HG02870 (cell line): ENCODE results near the gene ADCY2.

Experiments
- ATAC-seq: cut with Tn5 transposase; IDR thresholded peaks from one replicate; pipeline ENCODE4 v1.9.1; 2021; ENCODE audit warnings: mild to moderate bottlenecking, moderate library complexity; ENCODE audit not compliant: unreplicated experiment

The ADCY2 gene

DNA sequence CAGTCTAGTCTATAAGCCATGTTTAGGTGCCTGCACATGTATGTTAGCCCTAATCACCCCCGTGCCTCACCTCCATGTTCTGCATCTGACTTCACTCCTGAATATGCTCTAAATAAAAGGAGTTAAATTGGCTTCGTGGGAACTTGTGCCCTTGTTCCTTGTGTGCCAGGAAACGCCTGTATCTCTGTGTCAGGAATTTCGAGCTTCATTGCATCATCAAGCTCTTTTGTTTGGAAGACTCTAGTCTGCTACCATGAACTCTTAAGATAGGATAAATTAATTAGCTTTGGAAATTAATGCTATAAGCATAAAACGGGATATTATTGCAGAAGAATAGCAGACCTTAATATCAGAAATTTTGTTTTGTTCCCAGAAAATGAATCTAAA is 99.2 kb downstream of the ADCY2 start:
- no peak for ATAC-seq

- no peak for ATAC-seq
These were observed 104.3 kb downstream of the ADCY2 start for GRCh38 chr5:7500256-7500655.

- ATAC-seq = no peak
These were observed 105.1 kb downstream of the ADCY2 start for GRCh38 chr5:7501061-7501460.

DNA sequence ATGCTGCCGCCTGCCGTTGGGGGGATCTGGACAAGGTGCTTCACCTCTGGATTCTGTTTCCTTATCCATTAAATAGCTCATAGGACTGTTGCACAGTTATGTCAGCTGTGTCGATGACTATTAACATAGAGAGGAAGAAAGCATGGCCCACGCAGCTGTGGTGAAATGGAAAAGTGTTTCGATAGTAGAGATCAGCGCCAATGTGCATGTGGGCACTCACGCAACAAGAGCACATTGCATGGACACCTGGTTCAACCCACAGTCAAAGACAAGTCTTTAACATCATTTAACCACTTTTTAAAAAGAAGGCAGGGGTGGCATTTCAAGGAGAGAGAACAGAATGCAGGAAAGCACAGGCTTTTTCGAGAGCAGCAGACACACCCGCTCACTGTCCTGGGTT is 107.6 kb downstream of the ADCY2 start:
- ATAC-seq = no peak

GRCh38 chr5:7515284-7515914 is 119.5 kb downstream of the ADCY2 start:
- ATAC-seq = no peak

- no peak for ATAC-seq
These were observed 120.3 kb downstream of the ADCY2 start for GRCh38 chr5:7516253-7516652.

GRCh38 chr5:7517006-7517405 is 121.1 kb downstream of the ADCY2 start:
- no peak for ATAC-seq

- no peak for ATAC-seq
These were observed 123.1 kb downstream of the ADCY2 start for GRCh38 chr5:7518947-7519560.

DNA sequence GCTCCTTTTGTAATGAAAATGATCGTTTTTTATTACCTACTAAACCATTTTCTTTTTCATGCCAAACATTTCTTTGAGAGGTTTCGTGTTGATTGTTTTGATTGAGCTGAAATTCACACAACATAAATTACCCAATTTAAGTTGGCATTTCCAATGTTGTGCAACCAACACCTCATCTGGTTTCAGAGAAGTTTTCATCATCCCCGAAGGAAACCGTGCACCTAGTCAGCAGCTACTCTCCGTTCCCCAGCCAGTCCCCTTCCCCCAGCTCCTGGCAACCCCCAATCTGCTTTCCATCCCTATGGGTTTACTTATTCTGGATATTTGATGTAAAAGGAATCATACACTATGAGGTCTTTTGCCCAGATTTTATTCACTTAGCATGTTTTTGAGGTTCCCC is 123.6 kb downstream of the ADCY2 start:
- ATAC-seq = no peak

- ATAC-seq = no peak
These were observed 133.9 kb downstream of the ADCY2 start for GRCh38 chr5:7529880-7530279.

GRCh38 chr5:7533941-7534340 is 138.0 kb downstream of the ADCY2 start:
- ATAC-seq = no peak

GRCh38 chr5:7534505-7534904 is 138.6 kb downstream of the ADCY2 start:
- ATAC-seq = no peak

DNA sequence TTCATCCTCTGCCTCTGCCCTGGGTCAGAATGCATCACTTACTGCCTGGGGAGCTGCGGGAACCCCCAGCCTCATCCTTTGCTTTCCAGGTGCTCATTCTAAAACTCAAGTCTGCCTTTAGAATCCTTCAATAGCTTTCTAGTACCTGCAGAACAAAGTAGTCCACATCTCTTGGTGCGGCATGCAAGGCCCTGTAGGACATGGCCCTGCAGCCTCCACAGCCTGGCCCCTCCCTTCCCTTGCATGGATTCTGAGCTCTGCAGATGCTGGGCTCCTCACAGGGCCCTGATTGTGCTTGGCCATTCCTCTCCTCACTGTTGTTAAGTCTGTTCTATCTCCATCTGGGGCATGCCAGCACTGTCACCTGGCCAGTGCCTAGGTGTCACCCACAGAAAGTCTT is 141.6 kb downstream of the ADCY2 start:
- ATAC-seq = no peak

DNA sequence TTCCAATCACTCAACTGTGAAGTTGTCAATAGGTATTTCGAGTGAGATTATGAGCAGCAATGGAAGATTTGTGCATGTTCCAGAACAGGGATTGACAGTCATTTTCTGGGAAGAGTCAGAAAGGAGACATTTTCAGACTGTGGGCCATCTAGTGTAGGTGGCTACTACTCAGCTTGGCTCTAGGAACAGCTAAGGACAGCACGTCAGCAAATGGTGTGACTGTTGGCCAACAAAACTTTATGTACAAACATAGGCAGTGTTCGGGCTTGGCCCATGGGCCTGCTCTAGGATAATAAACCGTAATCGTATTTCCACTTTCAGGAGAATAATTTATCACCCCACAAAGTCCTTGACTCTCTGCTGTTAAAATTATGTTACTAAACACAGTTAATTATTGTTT is 143.6 kb downstream of the ADCY2 start:
- ATAC-seq = no peak

- no peak for ATAC-seq
These were observed 145.0 kb downstream of the ADCY2 start for GRCh38 chr5:7540736-7541485.

DNA sequence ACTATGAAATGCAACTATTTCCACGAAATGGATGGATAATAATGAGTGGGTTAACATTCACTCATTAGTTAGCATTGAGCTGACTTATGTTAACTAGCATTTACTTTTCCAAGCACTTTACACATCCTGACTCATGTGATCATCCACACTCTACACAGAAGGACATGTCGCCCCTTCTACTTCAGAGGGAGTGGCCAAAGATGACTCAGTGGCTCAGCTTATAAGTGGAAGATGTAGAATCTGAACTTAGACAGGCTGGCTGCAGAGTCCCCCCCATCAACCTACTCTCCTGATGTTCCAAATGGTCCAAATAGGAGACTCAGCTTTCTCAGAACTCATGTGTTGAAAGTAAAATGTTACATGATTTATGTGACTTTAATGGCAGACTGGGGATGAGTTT is 146.0 kb downstream of the ADCY2 start:
- no peak for ATAC-seq

DNA sequence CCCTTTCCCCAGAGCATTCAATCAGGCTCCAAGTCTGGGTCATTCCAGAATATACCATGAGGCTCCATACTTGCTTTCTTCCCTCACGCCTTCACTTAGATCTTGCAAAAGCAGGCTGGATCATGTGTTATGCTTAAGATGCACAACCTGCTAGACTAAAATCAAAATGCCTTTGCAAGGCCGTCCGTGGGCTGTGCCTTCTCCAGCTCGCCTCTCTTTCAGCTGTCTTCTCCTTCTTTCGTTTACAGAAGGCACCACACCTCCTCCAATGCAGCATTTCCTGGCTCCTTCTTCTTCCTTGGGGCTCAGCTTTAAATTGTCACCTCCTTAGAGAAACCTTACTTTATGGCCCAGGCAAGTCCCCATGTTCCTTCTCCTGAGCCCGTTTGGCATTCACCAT is 150.6 kb downstream of the ADCY2 start:
- no peak for ATAC-seq

DNA sequence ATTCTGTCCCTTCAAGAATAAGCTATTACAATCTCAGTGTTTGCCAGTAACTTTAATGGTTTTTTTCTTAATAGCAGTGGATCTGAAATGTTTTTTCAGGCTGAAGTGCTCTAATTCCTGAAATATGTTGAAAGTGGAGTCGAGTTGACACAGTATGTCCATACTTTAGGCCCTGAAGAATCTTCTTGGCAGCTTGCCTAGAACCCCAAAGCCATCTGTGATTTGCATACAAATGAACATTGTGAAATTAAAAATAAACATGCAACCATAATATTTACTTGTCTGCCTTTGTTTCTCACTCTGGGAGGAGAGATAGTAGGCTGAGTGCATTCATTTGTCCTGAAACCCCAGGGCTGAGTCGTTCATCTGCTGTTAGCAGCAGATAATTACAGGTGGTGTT is 152.7 kb downstream of the ADCY2 start:
- ATAC-seq = no peak

DNA sequence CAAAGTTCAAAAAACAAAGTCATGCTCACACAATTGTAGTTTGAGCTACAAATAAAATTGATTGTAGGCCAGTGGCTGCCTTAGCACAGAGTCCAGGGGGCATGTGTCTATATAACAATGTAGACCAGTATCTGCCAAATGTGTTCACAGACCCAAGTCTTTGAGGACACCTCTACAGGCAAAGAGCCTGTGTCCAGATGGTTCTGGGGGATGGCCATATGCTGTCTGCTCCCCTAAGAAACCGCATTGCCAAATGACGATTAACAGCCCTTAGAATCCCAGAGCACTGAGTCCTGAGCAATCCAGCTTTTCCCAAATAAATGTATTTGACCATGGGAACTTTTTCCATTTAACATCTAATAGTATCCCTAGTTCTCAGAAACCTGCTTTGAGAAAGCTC is 169.6 kb downstream of the ADCY2 start:
- no peak for ATAC-seq

DNA sequence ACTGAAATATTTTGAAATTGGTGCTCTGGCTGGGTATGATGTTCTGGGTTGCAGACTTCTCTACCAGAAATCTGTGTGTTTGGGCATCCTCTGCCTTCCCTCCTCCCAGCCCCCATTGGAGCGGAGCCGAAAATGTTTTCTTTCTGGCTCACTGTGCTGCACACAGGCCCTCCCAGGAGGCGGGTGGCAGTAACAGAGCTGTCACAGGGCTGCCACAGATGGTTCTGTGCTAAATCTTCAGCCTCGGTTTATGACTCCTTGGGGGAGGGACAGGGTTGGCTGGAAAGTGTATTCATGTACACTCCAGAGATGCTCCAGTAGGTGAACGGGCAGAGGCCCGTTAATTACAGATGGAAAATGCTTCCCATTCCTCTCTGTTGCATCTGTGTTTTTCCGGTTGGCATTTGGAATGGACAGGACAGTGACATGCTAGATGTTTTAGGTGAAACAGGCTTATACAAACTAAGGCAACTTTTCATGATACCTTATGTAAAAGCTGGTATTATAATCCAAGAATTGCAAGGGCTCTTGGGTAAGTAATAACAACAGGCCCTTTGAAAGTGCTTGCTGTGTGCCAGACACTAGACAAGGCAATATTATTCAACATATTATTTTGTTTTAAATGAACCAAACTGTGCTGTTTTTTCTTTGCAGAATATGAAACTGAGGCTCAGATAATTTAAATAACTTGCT is 180.2 kb downstream of the ADCY2 start:
- ATAC-seq = no peak

- ATAC-seq = no peak
These were observed 181.4 kb downstream of the ADCY2 start for GRCh38 chr5:7577381-7577780.

- ATAC-seq = no peak
These were observed 182.1 kb downstream of the ADCY2 start for GRCh38 chr5:7578071-7578470.
